ENCODE results near the gene DHRS7. TPM values are rescaled to one million over a fixed set of nuclear protein-coding genes. Genes with fewer than 3 reads are reported as not detected.

The DHRS7 gene
- total and polyA plus RNA-seq, 2 donors (not counting 3 experiments of a cell fraction or from before 2014, with no cell fraction given): 28.6 to 29.3 TPM

DNA sequence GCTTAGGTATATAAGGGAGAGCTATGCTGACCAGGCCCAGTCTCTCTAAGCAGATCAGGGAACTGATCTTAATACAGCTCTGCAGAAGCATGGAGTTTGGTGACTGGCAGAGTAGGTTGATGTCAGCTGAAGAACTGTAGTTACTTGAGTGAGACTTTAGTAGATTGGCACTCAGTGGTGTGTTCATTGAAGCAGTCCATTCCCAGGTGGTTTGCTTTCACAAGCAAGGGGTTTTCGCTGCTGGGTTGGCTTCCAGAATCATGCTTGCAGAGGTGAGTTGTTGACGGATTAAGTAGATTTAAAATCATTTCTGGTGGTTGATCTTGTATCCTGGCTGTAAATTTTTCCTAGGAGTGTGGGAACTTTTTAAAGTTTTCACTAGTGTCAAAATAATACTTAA lies 6.5 kb upstream of the DHRS7 start:
- H3K4me1 ChIP-seq (ENCODE audit: control insufficient read depth, extremely low read depth, insufficient read depth, low read length): no peaks in the 10 kb centered on the region
- CTCF ChIA-PET: interaction anchor here (0.8 to 2.0 kb wide), 3 partner anchors 12 to 207 kb away, joined by 4 to 13 read pairs (median 4); no protein-coding TSS in a partner anchor
- H4K20me1 ChIP-seq (replicated peaks; ENCODE audit: control insufficient read depth, extremely low read depth, insufficient read depth, low read length): no peaks in the 10 kb centered on the region
- BruUV-seq (replicated peaks): no TSS peak
- no peaks in the 10 kb centered on the region for H3K79me2 ChIP-seq (ENCODE audit: control insufficient read depth, insufficient read depth, low read length)
- H3K27me3 ChIP-seq (ENCODE audit: control insufficient read depth in 2 of 2, insufficient read depth in 2 of 2, low read length in 2 of 2): peaks cover 3 to 7% of the 10 kb centered on the region in 2 experiments
- dilution Hi-C loops (cut with MboI; ENCODE audit: extremely low pct_ligation_motif_present, low sequenced_read_pairs) (no loop called here), intact Hi-C loops (cut with micrococcal nuclease) (no loop called here)
- H3K27ac ChIP-seq (ENCODE audit: insufficient read depth, low read depth, low read length): no peak overlapping the region
- no peaks in the 10 kb centered on the region for H3K9me3 ChIP-seq (replicated peaks; ENCODE audit: control insufficient read depth, insufficient read depth, low read length)
- TF ChIP-seq GATA2 (IDR thresholded peaks at IDR 0.05; ENCODE audit: insufficient read depth, insufficient read length, low read depth, low read length) (no peak), POLR2AphosphoS5 (IDR thresholded peaks at IDR 0.05; ENCODE audit: insufficient read depth, low read depth, low read length) (no peak), MYC (IDR thresholded peaks at IDR 0.05; ENCODE audit: low read depth, low read length) (no peak), FOS (IDR thresholded peaks at IDR 0.05; ENCODE audit: borderline replicate concordance, insufficient read depth, low read length) (no peak), EZH2 (IDR thresholded peaks at IDR 0.05; ENCODE audit: borderline replicate concordance, low read depth, low read length, severe bottlenecking) (no peak), POLR2A (IDR thresholded peaks at IDR 0.05; ENCODE audit: low read depth, low read length) (no peak), JUN (IDR thresholded peaks at IDR 0.05; ENCODE audit: borderline replicate concordance, insufficient read depth, insufficient read length, low read depth) (no peak)
- TF ChIP-seq, protein P1, sequence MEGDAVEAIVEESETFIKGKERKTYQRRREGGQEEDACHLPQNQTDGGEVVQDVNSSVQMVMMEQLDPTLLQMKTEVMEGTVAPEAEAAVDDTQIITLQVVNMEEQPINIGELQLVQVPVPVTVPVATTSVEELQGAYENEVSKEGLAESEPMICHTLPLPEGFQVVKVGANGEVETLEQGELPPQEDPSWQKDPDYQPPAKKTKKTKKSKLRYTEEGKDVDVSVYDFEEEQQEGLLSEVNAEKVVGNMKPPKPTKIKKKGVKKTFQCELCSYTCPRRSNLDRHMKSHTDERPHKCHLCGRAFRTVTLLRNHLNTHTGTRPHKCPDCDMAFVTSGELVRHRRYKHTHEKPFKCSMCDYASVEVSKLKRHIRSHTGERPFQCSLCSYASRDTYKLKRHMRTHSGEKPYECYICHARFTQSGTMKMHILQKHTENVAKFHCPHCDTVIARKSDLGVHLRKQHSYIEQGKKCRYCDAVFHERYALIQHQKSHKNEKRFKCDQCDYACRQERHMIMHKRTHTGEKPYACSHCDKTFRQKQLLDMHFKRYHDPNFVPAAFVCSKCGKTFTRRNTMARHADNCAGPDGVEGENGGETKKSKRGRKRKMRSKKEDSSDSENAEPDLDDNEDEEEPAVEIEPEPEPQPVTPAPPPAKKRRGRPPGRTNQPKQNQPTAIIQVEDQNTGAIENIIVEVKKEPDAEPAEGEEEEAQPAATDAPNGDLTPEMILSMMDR (IDR thresholded peaks at IDR 0.05; ENCODE audit: extremely low read depth in 1 of 2, insufficient read depth in 1 of 2, low read depth in 1 of 2, low read length in 2 of 2): no peak
- TF ChIP-seq, protein P2, sequence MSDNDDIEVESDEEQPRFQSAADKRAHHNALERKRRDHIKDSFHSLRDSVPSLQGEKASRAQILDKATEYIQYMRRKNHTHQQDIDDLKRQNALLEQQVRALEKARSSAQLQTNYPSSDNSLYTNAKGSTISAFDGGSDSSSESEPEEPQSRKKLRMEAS (IDR thresholded peaks at IDR 0.05; ENCODE audit: insufficient read depth, insufficient read length): no peak
- FAIRE-seq (no peak), DNase-seq (ENCODE audit: low read depth, low spot score) (no peak)
- no peak overlapping the region for H3K4me2 ChIP-seq (ENCODE audit: insufficient read depth, low read length)
- H3K9ac ChIP-seq (replicated peaks; ENCODE audit: extremely low read depth, insufficient read depth, low read length): no peak overlapping the region
- POLR2A ChIA-PET: interaction anchor here (0.6 kb wide), 1 partner anchor 11 kb away, joined by 3 read pairs; no protein-coding TSS in a partner anchor
- H3K36me3 ChIP-seq (ENCODE audit: control insufficient read depth in 2 of 2, extremely low read depth in 1 of 2, insufficient read depth in 2 of 2, low read length in 2 of 2): no peaks in the 10 kb centered on the region
- no peaks in the 10 kb centered on the region for H3K9me1 ChIP-seq (replicated peaks; ENCODE audit: control insufficient read depth, extremely low read depth, insufficient read depth, low read length)
- H3K4me3 ChIP-seq (replicated peaks in 1 of 3; ENCODE audit: insufficient read depth in 1 of 3, low read depth in 1 of 3, low read length in 3 of 3): no peak overlapping the region
- H2AFZ ChIP-seq (ENCODE audit: low read depth, low read length): no peak overlapping the region
